Subcutaneous abdominal adipose tissue (tissue), 5 donors: ENCODE measurements around the gene PYY.
A peak's percentile ranks its signal among the peaks of the same experiment; 100 is the strongest.

Source experiments
- H3K27ac ChIP-seq: one replicate; pipeline ENCODE4 v1.7.0; 2013; ENCODE audit warnings: low read depth, mild to moderate bottlenecking, inconsistent platforms, low read length, moderate library complexity
- H3K27me3 ChIP-seq, 5 donors: one replicate each; pipeline ENCODE4 v1.7.0; 2013; ENCODE audit warnings: low read length in 5 of 5, inconsistent platforms in 1 of 5; ENCODE audit not compliant: control insufficient read depth in 5 of 5, insufficient read depth in 4 of 5
- H3K36me3 ChIP-seq, 5 donors: one replicate each; pipeline ENCODE4 v1.7.0; 2013; ENCODE audit warnings: low read length in 5 of 5; ENCODE audit not compliant: control insufficient read depth in 5 of 5, insufficient read depth in 5 of 5
- H3K4me1 ChIP-seq, 5 donors: one replicate each; pipeline ENCODE4 v1.7.0; 2013; ENCODE audit warnings: low read length in 5 of 5, mild to moderate bottlenecking in 3 of 5, moderate library complexity in 1 of 5; ENCODE audit not compliant: control insufficient read depth in 5 of 5, insufficient read depth in 5 of 5
- H3K4me3 ChIP-seq, 5 donors: one replicate each; pipeline ENCODE4 v1.7.0; 2013; ENCODE audit warnings: low read length in 5 of 5, low read depth in 1 of 5
- H3K9ac ChIP-seq, 5 donors: one replicate each; pipeline ENCODE4 v1.7.0; 2013; ENCODE audit warnings: low read length in 5 of 5, mild to moderate bottlenecking in 4 of 5, moderate library complexity in 3 of 5
- H3K9me3 ChIP-seq, 5 donors: one replicate each; pipeline ENCODE4 v1.7.0; 2013; ENCODE audit warnings: low read length in 5 of 5; ENCODE audit not compliant: control insufficient read depth in 5 of 5
- donor health status: healthy.
- donor health status: healthy.
- donor health status: healthy.
- donor health status: healthy.
- donor health status: healthy.

Gene PYY

DNA sequence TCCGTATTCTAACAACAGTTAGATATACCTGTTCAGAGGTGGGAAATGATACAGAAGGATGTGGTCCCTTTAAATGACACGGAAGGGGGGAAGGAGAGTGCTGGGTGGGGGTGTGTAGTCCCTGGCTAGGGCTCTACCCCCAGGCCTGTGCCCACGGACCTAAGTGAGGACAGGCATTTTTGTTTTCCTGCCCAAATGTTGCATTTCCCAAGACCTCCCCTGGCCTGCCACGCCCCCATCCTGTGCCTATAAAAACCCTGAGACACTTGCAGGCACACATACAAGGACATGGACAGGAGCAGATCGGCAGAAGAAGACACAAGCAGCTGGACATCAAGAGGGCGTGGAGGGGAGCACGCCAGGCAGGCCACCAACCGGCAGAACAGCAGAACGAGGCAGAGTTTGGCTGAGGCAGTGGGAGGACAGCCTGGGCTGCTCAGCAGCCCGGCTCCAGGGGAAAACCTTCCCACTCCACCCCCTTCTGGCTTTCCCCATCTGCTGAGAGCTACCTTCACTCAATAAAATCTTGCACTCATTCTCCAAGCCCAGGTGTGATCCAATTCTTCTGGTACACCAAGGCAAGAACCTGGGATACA lies 33.1 kb downstream of the PYY start:
- no peak overlapping the region for H3K9ac ChIP-seq
- no peak overlapping the region for H3K4me3 ChIP-seq
- H3K9me3 ChIP-seq, result no peaks in the 10 kb centered on the region
- no peak overlapping the region for H3K27ac ChIP-seq
- H3K27me3 ChIP-seq, result peaks cover 0 to 25% (median 11%) of the 10 kb centered on the region in 5 donors
- peaks cover 1 to 13% (median 11%) of the 10 kb centered on the region in 5 donors for H3K4me1 ChIP-seq
- no peaks in the 10 kb centered on the region for H3K36me3 ChIP-seq

DNA sequence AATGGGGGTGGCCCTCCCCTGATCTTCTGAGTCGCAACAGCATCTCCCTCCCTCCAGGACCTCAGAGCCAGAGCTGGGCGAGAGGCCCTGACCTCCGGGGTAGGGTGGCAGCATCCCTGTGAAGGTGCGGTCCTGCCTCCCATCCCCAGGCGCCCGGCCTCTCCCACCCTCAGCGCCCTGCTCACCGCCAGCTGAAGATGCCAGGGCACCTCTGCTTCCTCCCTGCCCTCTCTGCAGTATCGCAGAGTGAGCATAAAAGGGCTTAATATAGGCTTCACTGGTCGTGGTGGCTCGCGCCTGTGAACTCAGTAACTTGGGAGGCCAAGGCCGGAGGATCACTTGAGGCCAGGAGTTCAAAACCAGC lies 35.7 kb downstream of the PYY start:
- Histone ChIP-seq H3K9ac (peak overlapping the region in 1 of 5 donors; percentile 20), H3K27me3 (peaks cover 0 to 24% (median 11%) of the 10 kb centered on the region in 5 donors), H3K9me3 (no peaks in the 10 kb centered on the region), H3K36me3 (no peaks in the 10 kb centered on the region), H3K4me3 (peak overlapping the region in 4 of 5 donors; percentile 55 to 65 (median 59)), H3K4me1 (peaks cover 1 to 13% (median 11%) of the 10 kb centered on the region in 5 donors), H3K27ac (no peak overlapping the region)

DNA sequence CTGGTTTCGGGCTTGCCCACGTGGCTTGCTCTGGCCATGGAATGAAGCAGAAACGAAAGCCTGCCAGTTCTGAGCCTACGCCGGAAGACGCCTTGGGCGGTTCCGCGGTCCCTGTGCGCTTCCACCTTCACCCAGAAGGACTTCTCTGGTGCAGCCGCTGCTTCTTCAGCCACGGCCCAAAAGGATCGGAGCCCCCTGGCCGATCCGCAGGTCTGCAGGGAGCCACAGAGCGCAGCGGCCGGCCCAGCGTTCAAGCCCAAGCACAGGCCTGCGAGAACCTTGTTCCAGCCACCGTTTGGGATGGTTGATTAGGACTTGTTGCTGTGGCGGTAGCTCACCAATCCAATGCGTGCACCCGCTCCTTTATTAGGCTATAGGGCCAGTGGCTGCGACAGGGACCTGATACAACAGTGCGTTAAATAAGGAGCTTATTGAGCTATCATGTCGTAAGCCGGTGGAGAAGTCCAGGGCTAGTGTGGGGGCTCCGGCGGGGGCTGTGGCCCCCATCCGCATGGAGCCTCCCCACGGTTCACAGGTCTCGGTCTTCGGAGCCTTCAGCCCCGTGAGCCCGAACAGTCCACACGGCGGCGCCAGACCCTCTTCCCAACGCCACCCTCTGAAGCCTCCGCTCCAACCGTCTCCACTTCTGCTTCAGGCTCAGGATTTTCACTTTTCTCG lies 36.3 kb downstream of the PYY start:
- Histone ChIP-seq H3K36me3 (no peaks in the 10 kb centered on the region), H3K27me3 (peaks cover 2 to 29% (median 16%) of the 10 kb centered on the region in 5 donors), H3K27ac (no peak overlapping the region), H3K9me3 (no peaks in the 10 kb centered on the region), H3K4me3 (peak overlapping the region; percentile 55 to 65 (median 59)), H3K9ac (peak overlapping the region in 3 of 5 donors; percentile 20 to 50 (median 38)), H3K4me1 (peaks cover 1 to 13% (median 11%) of the 10 kb centered on the region in 5 donors)

DNA sequence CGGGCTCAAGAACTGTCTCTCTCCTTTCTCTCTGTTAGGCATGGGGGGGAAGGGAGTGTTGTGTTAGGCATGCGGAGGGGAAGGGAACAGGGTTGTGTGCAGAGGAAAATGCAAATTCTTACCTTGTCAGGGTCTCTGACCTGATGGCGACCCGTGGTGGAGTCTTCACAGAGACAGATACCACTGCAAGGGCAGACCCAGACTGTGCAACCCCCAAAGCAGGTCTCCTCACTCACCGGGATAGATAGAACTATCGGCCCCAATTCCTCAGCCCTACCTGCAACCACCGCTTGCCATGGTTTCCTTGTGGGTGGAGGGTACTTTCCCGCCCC lies 36.8 kb downstream of the PYY start:
- H3K27me3 ChIP-seq, result peaks cover 4 to 31% (median 16%) of the 10 kb centered on the region in 5 donors
- H3K9me3 ChIP-seq, result no peaks in the 10 kb centered on the region
- H3K9ac ChIP-seq, result peak overlapping the region in 1 of 5 donors; percentile 50
- H3K4me1 ChIP-seq, result peaks cover 1 to 13% (median 11%) of the 10 kb centered on the region in 5 donors
- no peaks in the 10 kb centered on the region for H3K36me3 ChIP-seq
- no peak overlapping the region for H3K27ac ChIP-seq
- H3K4me3 ChIP-seq, result peak overlapping the region in 4 of 5 donors; percentile 59 to 65 (median 60)

DNA sequence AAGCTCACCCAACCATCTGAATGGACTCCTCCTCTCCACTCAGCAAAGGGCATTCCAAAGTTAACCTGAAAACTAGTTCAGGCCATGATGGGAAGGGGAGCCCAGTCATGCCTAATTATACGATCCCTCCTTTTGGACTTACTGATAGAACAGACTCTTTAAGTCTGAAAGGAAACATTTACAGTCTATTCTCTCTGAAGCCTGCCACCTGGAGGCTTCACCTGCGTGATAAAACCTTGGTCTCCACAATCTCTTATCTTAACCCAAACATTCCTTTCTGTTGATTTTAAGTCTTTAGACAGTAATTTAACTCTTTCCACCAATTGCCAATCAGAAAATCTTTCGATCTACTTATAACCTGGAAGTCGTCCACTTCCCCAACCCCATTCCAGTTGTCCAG lies 37.4 kb downstream of the PYY start:
- Histone ChIP-seq H3K9ac (no peak overlapping the region), H3K27ac (no peak overlapping the region), H3K4me1 (peaks cover 1 to 13% (median 11%) of the 10 kb centered on the region in 5 donors), H3K4me3 (no peak overlapping the region), H3K36me3 (no peaks in the 10 kb centered on the region), H3K9me3 (no peaks in the 10 kb centered on the region), H3K27me3 (peaks cover 4 to 31% (median 16%) of the 10 kb centered on the region in 5 donors)

DNA sequence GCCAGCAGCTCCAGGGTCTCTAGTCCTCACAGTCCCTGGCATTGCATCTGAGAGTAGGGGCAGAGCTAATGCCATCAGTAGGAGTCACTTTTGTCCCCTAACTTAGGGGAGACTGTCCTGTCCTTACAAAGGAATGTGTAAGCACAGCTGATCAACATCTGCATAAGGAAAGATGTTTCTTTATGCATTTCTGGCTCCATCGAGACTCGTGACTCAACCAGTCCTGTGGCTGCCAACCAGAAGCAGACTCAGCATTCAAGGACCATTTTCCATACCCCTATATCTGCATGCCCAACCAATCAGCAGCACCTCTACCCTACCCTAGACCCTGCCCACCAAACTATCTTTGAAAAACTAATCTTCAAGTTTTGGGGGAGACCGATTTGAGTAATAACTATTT lies 38.2 kb downstream of the PYY start:
- no peak overlapping the region for H3K4me3 ChIP-seq
- H3K27ac ChIP-seq, result no peak overlapping the region
- no peaks in the 10 kb centered on the region for H3K36me3 ChIP-seq
- H3K9me3 ChIP-seq, result no peaks in the 10 kb centered on the region
- no peak overlapping the region for H3K9ac ChIP-seq
- peaks cover 3 to 25% (median 12%) of the 10 kb centered on the region in 5 donors for H3K27me3 ChIP-seq
- peaks cover 1 to 13% (median 11%) of the 10 kb centered on the region in 5 donors for H3K4me1 ChIP-seq

DNA sequence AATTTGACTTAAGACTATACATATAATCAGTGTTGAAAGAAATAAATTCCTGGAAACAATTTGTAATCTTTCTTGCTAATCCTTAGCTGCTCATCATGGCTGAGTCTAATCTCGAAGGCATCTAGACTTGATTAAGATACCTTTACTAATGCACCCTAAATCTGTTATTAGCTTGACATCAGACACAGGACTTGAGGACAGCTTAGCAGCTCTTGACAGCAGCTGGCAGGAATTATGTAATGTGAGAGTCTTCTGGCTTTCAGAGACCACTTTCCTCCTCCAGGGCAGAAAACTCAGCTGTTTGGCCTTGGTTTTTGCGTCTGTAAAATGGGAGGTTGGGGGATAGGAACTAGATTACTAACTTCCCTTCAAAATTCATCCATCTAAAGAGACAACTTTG lies 39.3 kb downstream of the PYY start:
- Histone ChIP-seq H3K27ac (no peak overlapping the region), H3K9ac (no peak overlapping the region), H3K4me3 (no peak overlapping the region), H3K9me3 (no peaks in the 10 kb centered on the region), H3K4me1 (peaks cover 1 to 13% (median 11%) of the 10 kb centered on the region in 5 donors), H3K27me3 (peaks cover 4 to 28% (median 17%) of the 10 kb centered on the region in 5 donors), H3K36me3 (no peaks in the 10 kb centered on the region)

DNA sequence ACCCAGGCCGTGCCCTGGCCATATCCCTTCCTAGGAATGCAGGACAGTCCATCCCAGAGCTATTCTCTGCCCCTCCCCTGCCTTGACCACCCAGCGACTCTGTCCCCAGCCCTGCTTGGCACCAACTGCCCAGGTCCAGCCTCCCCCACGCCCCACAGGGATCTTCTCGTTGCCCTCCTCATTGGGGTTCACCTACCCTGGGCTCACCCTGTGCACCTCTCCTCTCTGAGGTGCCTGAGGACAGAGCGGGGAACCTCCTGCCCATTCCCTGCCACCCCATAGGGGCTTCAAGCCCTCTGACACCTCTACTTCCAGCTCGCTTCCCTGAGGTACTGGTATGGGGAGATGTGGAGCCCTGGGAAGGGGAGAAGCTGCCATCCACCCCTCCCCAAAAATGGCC lies 40.2 kb downstream of the PYY start:
- Histone ChIP-seq H3K27ac (no peak overlapping the region), H3K9me3 (no peaks in the 10 kb centered on the region), H3K27me3 (peaks cover 4 to 25% (median 13%) of the 10 kb centered on the region in 5 donors), H3K4me1 (peaks cover 1 to 13% (median 11%) of the 10 kb centered on the region in 5 donors), H3K36me3 (no peaks in the 10 kb centered on the region), H3K9ac (no peak overlapping the region), H3K4me3 (no peak overlapping the region)

DNA sequence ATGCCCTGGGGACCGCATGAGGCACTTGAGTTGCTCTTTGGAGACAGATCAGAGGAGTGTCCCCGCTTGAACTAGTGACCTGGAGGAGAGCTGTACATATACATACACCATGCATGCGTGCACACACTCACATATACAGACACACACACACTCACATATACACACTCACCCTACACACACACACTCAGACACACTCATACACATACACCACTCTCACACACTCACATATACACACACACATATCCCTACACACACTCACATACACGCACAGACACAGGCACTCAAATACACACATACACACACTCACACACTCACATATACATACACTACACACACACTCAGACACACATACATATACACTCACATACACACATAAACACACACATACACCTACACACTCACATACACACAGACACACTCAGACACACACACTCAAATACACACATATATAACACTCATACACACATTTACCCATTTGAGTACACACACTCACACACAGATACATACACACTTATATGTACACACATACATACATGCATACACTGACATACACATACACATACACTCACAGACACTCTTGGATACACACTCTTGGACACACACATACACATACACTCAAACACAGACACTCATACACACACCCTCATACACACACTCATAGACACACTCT lies 41.0 kb downstream of the PYY start:
- no peak overlapping the region for H3K4me3 ChIP-seq
- H3K27ac ChIP-seq, result no peak overlapping the region
- H3K36me3 ChIP-seq, result no peaks in the 10 kb centered on the region
- H3K9ac ChIP-seq, result no peak overlapping the region
- peaks cover 1 to 16% (median 14%) of the 10 kb centered on the region in 5 donors for H3K4me1 ChIP-seq
- H3K9me3 ChIP-seq, result no peaks in the 10 kb centered on the region
- H3K27me3 ChIP-seq, result peaks cover 4 to 29% (median 15%) of the 10 kb centered on the region in 5 donors

DNA sequence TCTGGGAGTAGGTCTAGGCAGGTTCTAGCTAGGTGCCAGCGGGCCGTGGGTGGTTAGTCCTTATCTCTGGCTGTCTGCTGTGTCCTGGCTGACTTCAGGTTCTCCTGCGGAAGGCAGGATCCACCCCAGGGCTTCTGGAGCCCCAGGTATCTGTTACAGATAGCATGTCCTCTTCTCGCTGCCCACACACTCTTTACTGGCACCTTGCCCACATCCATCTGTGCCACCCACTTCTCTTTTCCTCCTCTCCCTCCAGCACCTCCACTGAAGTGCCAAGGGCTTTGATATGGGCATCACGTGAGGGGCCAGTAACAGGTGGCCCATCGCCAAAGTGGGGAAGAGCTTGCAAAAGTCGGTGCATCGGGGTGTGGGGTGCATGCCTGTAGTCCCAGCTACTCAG lies 41.8 kb downstream of the PYY start:
- Histone ChIP-seq H3K4me1 (peaks cover 0 to 16% (median 15%) of the 10 kb centered on the region in 5 donors), H3K9me3 (no peaks in the 10 kb centered on the region), H3K27ac (no peak overlapping the region), H3K36me3 (no peaks in the 10 kb centered on the region), H3K9ac (no peak overlapping the region), H3K4me3 (no peak overlapping the region), H3K27me3 (peaks cover 4 to 31% (median 23%) of the 10 kb centered on the region in 5 donors)
